Erythroblast (primary cell): ENCODE data around the gene PNMA3.

ENCODE experiments used
- GATA1 ChIP-seq: IDR thresholded peaks from 2 replicates; pipeline ENCODE4 v1.6.1; 2011; ENCODE audit warnings: low read depth, mild to moderate bottlenecking, control low read depth, low read length, moderate library complexity
- POLR2A ChIP-seq: IDR thresholded peaks from 2 replicates; pipeline ENCODE4 v1.6.1; 2011; ENCODE audit warnings: mild to moderate bottlenecking, low read length

- TF ChIP-seq POLR2A (no peak), GATA1 (no peak)
Observed at GRCh38 chrX:153065389-153065788, 9.1 kb downstream of the PNMA3 start.
